H1 (cell line): ENCODE measurements around the gene CSPG5. TPM values are rescaled to one million over a fixed set of nuclear protein-coding genes. Genes with fewer than 3 reads are reported as not detected.

Experiments
- CTCF ChIA-PET: fragments of 300-600 bp; sonication (Branson Sonifier 250); formaldehyde crosslinking; loops from one replicate; lab custom pipeline; 2021; ENCODE audit not compliant: partially characterized antibody; lab: Charles Lee
- POLR2A ChIA-PET: fragments of 300-600 bp; sonication (Branson Sonifier 250); formaldehyde crosslinking; loops from one replicate; lab custom pipeline; 2021; ENCODE audit warnings: inconsistent platforms; ENCODE audit not compliant: partially characterized antibody; lab: Charles Lee
- DNase-seq, 2 experiments: peaks; one replicate each; pipeline versions ENCODE4 v3.0.0 to v3.0.0-alpha.2; 2010 to 2022; ENCODE audit warnings: low spot score in 2 of 2, low read depth in 1 of 2, mixed read lengths in 1 of 2
- FAIRE-seq: peaks from 2 replicates; lab custom pipeline; 2011; peaks lifted over from hg19 to GRCh38; lab: Jason Lieb, UNC
- H2AFZ ChIP-seq: 2 replicates; pipeline ENCODE4 v1.8.1; 2012; ENCODE audit warnings: low read length, inconsistent platforms
- H2AK5ac ChIP-seq: 2 replicates; pipeline ENCODE4 v1.6.1; 2013; ENCODE audit warnings: low read depth, low read length
- H2BK120ac ChIP-seq: replicated peaks from 2 replicates; pipeline ENCODE3; 2013; ENCODE audit warnings: low read depth, low read length, inconsistent platforms
- H2BK12ac ChIP-seq: 2 replicates; pipeline ENCODE4 v1.6.1; 2013; ENCODE audit warnings: low read depth, low read length
- H2BK15ac ChIP-seq: 2 replicates; pipeline ENCODE4 v1.6.1; 2013; ENCODE audit warnings: low read length
- H2BK20ac ChIP-seq: 2 replicates; pipeline ENCODE4 v1.6.1; 2013; ENCODE audit warnings: low read length
- H2BK5ac ChIP-seq: 2 replicates; pipeline ENCODE4 v1.6.1; 2013; ENCODE audit warnings: low read depth, low read length
- H3K14ac ChIP-seq: 2 replicates; pipeline ENCODE4 v1.6.1; 2013; ENCODE audit warnings: inconsistent platforms; ENCODE audit not compliant: insufficient read length
- H3K18ac ChIP-seq: 2 replicates; pipeline ENCODE4 v1.6.1; 2013; ENCODE audit warnings: low read length; ENCODE audit errors: extremely low read depth
- H3K23ac ChIP-seq: 2 replicates; pipeline ENCODE4 v1.6.1; 2013; ENCODE audit warnings: inconsistent platforms; ENCODE audit not compliant: insufficient read length
- H3K23me2 ChIP-seq: 2 replicates; pipeline ENCODE4 v1.6.1; 2013; ENCODE audit warnings: low read depth, low read length
- H3K27ac ChIP-seq: 2 replicates; pipeline ENCODE4 v1.6.1; 2011; ENCODE audit warnings: low read depth, low read length, inconsistent platforms
- H3K27me3 ChIP-seq, 4 experiments: replicated peaks in 1 of 4; 1 replicate in 1 of 4; 2 replicates in 3 of 4; pipeline versions ENCODE4 v1.6.1 to v1.8.1; 2011 to 2013; ENCODE audit warnings: low read length in 3 of 4, mild to moderate bottlenecking in 3 of 4, inconsistent platforms in 2 of 4, mixed read lengths in 2 of 4, moderate library complexity in 1 of 4; ENCODE audit not compliant: control insufficient read depth in 3 of 4, insufficient read depth in 3 of 4; ENCODE audit errors: extremely low read depth in 1 of 4
- H3K36me3 ChIP-seq, 4 experiments: 2 replicates each; pipeline versions ENCODE4 v1.6.1 to v1.8.1; 2011 to 2013; ENCODE audit warnings: mild to moderate bottlenecking in 4 of 4, low read length in 3 of 4, moderate library complexity in 2 of 4, control low read depth in 1 of 4, inconsistent platforms in 1 of 4; ENCODE audit not compliant: insufficient read depth in 4 of 4, control insufficient read depth in 2 of 4
- H3K4ac ChIP-seq: replicated peaks from 2 replicates; pipeline ENCODE3; 2013; ENCODE audit warnings: low read length, low read depth, mixed read lengths, inconsistent platforms; ENCODE audit not compliant: insufficient read length
- H3K4me1 ChIP-seq, 4 experiments: replicated peaks in 1 of 4; 1 replicate in 1 of 4; 2 replicates in 3 of 4; pipeline versions ENCODE4 v1.6.1 to v1.8.1; 2011 to 2013; ENCODE audit warnings: low read length in 3 of 4, inconsistent platforms in 2 of 4, mixed read lengths in 1 of 4; ENCODE audit not compliant: insufficient read depth in 4 of 4, control insufficient read depth in 3 of 4
- H3K4me2 ChIP-seq, 2 experiments: 2 replicates each; pipeline versions ENCODE4 v1.6.1 to v1.8.1; 2011 to 2013; ENCODE audit warnings: low read depth in 2 of 2, low read length in 2 of 2, control low read depth in 1 of 2, inconsistent platforms in 1 of 2, mild to moderate bottlenecking in 1 of 2; ENCODE audit not compliant: insufficient read depth in 1 of 2
- H3K4me3 ChIP-seq, 4 experiments: fragments of 200-600, 300-600 bp in 1 of 4; sonication (generic), shearing (Covaris generic), sonication (Bioruptor Twin) in 1 of 4; 2 replicates each; pipeline versions ENCODE4 v1.5.1 to v1.8.1; 2011 to 2016; ENCODE audit warnings: low read length in 4 of 4, low read depth in 3 of 4, control low read depth in 2 of 4, inconsistent platforms in 2 of 4, mild to moderate bottlenecking in 2 of 4, mixed read lengths in 1 of 4, moderate library complexity in 1 of 4; ENCODE audit not compliant: insufficient read depth in 2 of 4; ENCODE audit errors: extremely low read depth in 1 of 4
- H3K56ac ChIP-seq: replicated peaks from 2 replicates; pipeline ENCODE3; 2013; ENCODE audit warnings: low read depth, mild to moderate bottlenecking, mixed read lengths, low read length, inconsistent platforms; ENCODE audit not compliant: insufficient read length
- H3K79me1 ChIP-seq: 2 replicates; pipeline ENCODE4 v1.6.1; 2013; ENCODE audit warnings: low read depth, low read length, control low read depth
- H3K79me2 ChIP-seq, 2 experiments: 2 replicates each; pipeline versions ENCODE4 v1.6.1 to v1.8.1; 2012 to 2013; ENCODE audit warnings: low read length in 2 of 2, mild to moderate bottlenecking in 2 of 2, inconsistent platforms in 1 of 2; ENCODE audit not compliant: insufficient read depth in 2 of 2, control insufficient read depth in 1 of 2
- H3K9ac ChIP-seq, 4 experiments: replicated peaks in 1 of 4; 1 replicate in 1 of 4; 2 replicates in 3 of 4; pipeline versions ENCODE4 v1.6.1 to v1.8.1; 2011 to 2013; ENCODE audit warnings: low read depth in 3 of 4, low read length in 3 of 4, control low read depth in 2 of 4, mild to moderate bottlenecking in 2 of 4, moderate library complexity in 2 of 4, inconsistent platforms in 1 of 4; ENCODE audit errors: extremely low read depth in 1 of 4
- H3K9me3 ChIP-seq, 2 experiments: 2 replicates each; pipeline versions ENCODE4 v1.6.1 to v1.8.1; 2012 to 2013; ENCODE audit warnings: mild to moderate bottlenecking in 2 of 2, moderate library complexity in 2 of 2, control low read depth in 1 of 2, inconsistent platforms in 1 of 2, low read depth in 1 of 2, low read length in 1 of 2, mixed read lengths in 1 of 2; ENCODE audit not compliant: insufficient read depth in 2 of 2
- H4K20me1 ChIP-seq, 2 experiments: replicated peaks in 1 of 2; 2 replicates each; pipeline versions ENCODE3 to v1.8.1; 2011 to 2013; ENCODE audit warnings: inconsistent platforms in 2 of 2, low read length in 2 of 2, mild to moderate bottlenecking in 1 of 2; ENCODE audit not compliant: insufficient read depth in 2 of 2, control insufficient read depth in 1 of 2
- H4K5ac ChIP-seq: 2 replicates; pipeline ENCODE4 v1.6.1; 2013; ENCODE audit warnings: low read length, low read depth, mixed read lengths, inconsistent platforms; ENCODE audit not compliant: insufficient read length
- H4K8ac ChIP-seq: 2 replicates; pipeline ENCODE4 v1.8.0; 2013; ENCODE audit warnings: mild to moderate bottlenecking, moderate library complexity, low read length, inconsistent platforms; ENCODE audit not compliant: insufficient read depth; ENCODE audit errors: extremely low read depth
- H4K91ac ChIP-seq: replicated peaks from 2 replicates; pipeline ENCODE3; 2013; ENCODE audit warnings: low read length, mixed read lengths, inconsistent platforms; ENCODE audit not compliant: insufficient read length
- ATF3 ChIP-seq: IDR thresholded peaks from 2 replicates; pipeline ENCODE4 v1.6.1; 2011; ENCODE audit warnings: low read depth, mild to moderate bottlenecking, low read length; ENCODE audit not compliant: insufficient read depth
- BACH1 ChIP-seq: IDR thresholded peaks from 2 replicates; pipeline ENCODE4 v1.6.1; 2012; ENCODE audit warnings: low read length, improper control_type of control experiment
- CBX5 ChIP-seq: fragments of 300-800, 300-1000 bp; sonication (generic); IDR thresholded peaks from 2 replicates; pipeline ENCODE4 v1.7.1; 2016; ENCODE audit warnings: antibody characterized with exemption, low read length, low read depth
- CBX8 ChIP-seq: fragments of 300-800, 300-1000 bp; sonication (generic); IDR thresholded peaks from 2 replicates; pipeline ENCODE4 v1.7.1; 2016; ENCODE audit warnings: low read depth, low read length, borderline replicate concordance
- CREB1 ChIP-seq: IDR thresholded peaks from 2 replicates; pipeline ENCODE4 v1.6.1; 2012; ENCODE audit warnings: inconsistent platforms
- FOSL1 ChIP-seq: IDR thresholded peaks from 2 replicates; pipeline ENCODE4 v1.6.1; 2011; ENCODE audit warnings: mild to moderate bottlenecking, low read depth, low read length, moderate library complexity; ENCODE audit not compliant: insufficient read depth
- GTF2F1 ChIP-seq: IDR thresholded peaks from 2 replicates; pipeline ENCODE4 v1.6.1; 2012; ENCODE audit warnings: low read depth, low read length, improper control_type of control experiment, borderline replicate concordance
- KDM5A ChIP-seq: fragments of 200-600 bp; IDR thresholded peaks from 2 replicates; pipeline ENCODE4 v1.7.1; 2012; ENCODE audit warnings: mild to moderate bottlenecking, low read length, inconsistent platforms, mixed read lengths
- POLR2AphosphoS5 ChIP-seq: IDR thresholded peaks from 2 replicates; pipeline ENCODE4 v1.6.1; 2011; ENCODE audit warnings: low read depth, low read length
- RXRA ChIP-seq: IDR thresholded peaks from 2 replicates; pipeline ENCODE4 v1.6.1; 2011; ENCODE audit warnings: low read depth, mild to moderate bottlenecking, low read length, moderate library complexity; ENCODE audit not compliant: insufficient read depth
- SP2 ChIP-seq: IDR thresholded peaks from 2 replicates; pipeline ENCODE4 v1.6.1; 2012; ENCODE audit warnings: mild to moderate bottlenecking, low read length, inconsistent platforms
- SRF ChIP-seq: IDR thresholded peaks from 2 replicates; pipeline ENCODE4 v1.6.1; 2011; ENCODE audit warnings: mild to moderate bottlenecking, low read depth, low read length, moderate library complexity
- TAF7 ChIP-seq: optimal IDR thresholded peaks from 2 replicates; pipeline ENCODE3; 2011; ENCODE audit warnings: low read depth, mild to moderate bottlenecking, inconsistent platforms, low read length, moderate library complexity, borderline replicate concordance
- WGBS, 2 experiments: shearing (Covaris generic) in 1 of 2; methylation state at CpG; one replicate each; pipeline versions ENCODE4 v1.1.6 to v1.1.7; 2013 to 2015; ENCODE audit warnings: low lambda C conversion rate in 2 of 2, mixed read lengths in 2 of 2, inconsistent platforms in 1 of 2, low coverage in 1 of 2, missing lambda C conversion rate in 1 of 2; ENCODE audit not compliant: insufficient replicate concordance in 2 of 2, insufficient coverage in 1 of 2, insufficient read length in 1 of 2; ENCODE audit errors: extremely low coverage in 1 of 2, missing lambda C conversion rate in 1 of 2; 5-methylcytosine and 5-hydroxymethylcytosine counted together
- polyA plus RNA-seq, 7 experiments: library from polyadenylated mRNA; depleted of rRNA in 3 of 7; stranded (reverse) in 5 of 7; unstranded in 2 of 7; fragments of >200 nt in 5 of 7; fragments of 200-250 nt in 2 of 7; gene quantifications; 1 replicate in 5 of 7; 2 replicates in 1 of 7; 4 replicates in 1 of 7; pipeline versions ENCODE4 v1.2.1 to v1.2.3, GENCODE V29; 2011 to 2013; ENCODE audit warnings: missing spikeins in 2 of 7, mixed read lengths in 2 of 7
- total RNA-seq: library from RNA; stranded (reverse); fragmentation: NEBNext Ultra II Directional; extraction: Animal tissue kit (Norgen Biotek cat#: 25700); gene quantifications from 2 replicates; pipeline ENCODE4 v1.2.1, GENCODE V29; 2021

Gene CSPG5
- total and polyA plus RNA-seq, 2 of the 8 experiments (the other 6 are each of a cell fraction or from before 2014, with no cell fraction given), result 2.1 to 7.4 TPM

GRCh38 chr3:47568901-47569300 is 9.8 kb downstream of the CSPG5 start:
- WGBS, 2 experiments, result 89% methylated on average over 6 of the region's 6 CpGs; no CpG with 5 or more reads in 1 of the 2 experiments

More at GRCh38 chr3:47568901-47569300, 9.8 kb downstream of the CSPG5 start:
- H3K4me1 ChIP-seq, result peaks cover 0 to 3% (median 0%) of the 10 kb centered on the region in 4 experiments; a peak in 1 of 7 replicates
- H3K4me3 ChIP-seq, result no peak overlapping the region
- CTCF ChIA-PET, result interaction anchor here (0.6 to 1.5 kb wide), 4 partner anchors 11 to 150 kb away, joined by 3 to 4 read pairs (median 4); no protein-coding TSS in a partner anchor
- no peak overlapping the region for H3K18ac ChIP-seq
- H4K20me1 ChIP-seq, result no peaks in the 10 kb centered on the region
- H2BK15ac ChIP-seq, result no peak overlapping the region
- H2AK5ac ChIP-seq, result no peak overlapping the region
- no peaks in the 10 kb centered on the region for H3K23me2 ChIP-seq
- no peak overlapping the region for H4K91ac ChIP-seq
- no peak overlapping the region for H3K27ac ChIP-seq
- FAIRE-seq, result no peak
- H3K9ac ChIP-seq, result no peak overlapping the region
- no peaks in the 10 kb centered on the region for H3K79me1 ChIP-seq
- no peaks in the 10 kb centered on the region for H3K9me3 ChIP-seq
- H3K14ac ChIP-seq, result no peak overlapping the region
- POLR2A ChIA-PET, result interaction anchor here (0.6 kb wide), 1 partner anchor 112 kb away, joined by 3 read pairs; no protein-coding TSS in a partner anchor
- no peak overlapping the region for H2AFZ ChIP-seq
- no peak overlapping the region for H4K5ac ChIP-seq
- H3K79me2 ChIP-seq, result no peaks in the 10 kb centered on the region
- no peak overlapping the region for H2BK5ac ChIP-seq
- H2BK20ac ChIP-seq, result no peak overlapping the region
- no peaks in the 10 kb centered on the region; a peak in 1 of 7 replicates for H3K27me3 ChIP-seq
- H3K36me3 ChIP-seq, result no peaks in the 10 kb centered on the region
- TF ChIP-seq KDM5A (no peak), ATF3 (no peak), POLR2AphosphoS5 (no peak), RXRA (no peak), CREB1 (no peak), SP2 (no peak), CBX5 (no peak), GTF2F1 (no peak), SRF (no peak), BACH1 (no peak), TAF7 (no peak), CBX8 (no peak), FOSL1 (no peak)
- TF ChIP-seq, all 59 proteins: peak for 0
- Histone ChIP-seq H3K23ac (no peak overlapping the region), H3K56ac (no peak overlapping the region), H4K8ac (no peak overlapping the region), H2BK120ac (no peak overlapping the region), H3K4ac (no peak overlapping the region), H3K4me2 (no peak overlapping the region), H2BK12ac (no peak overlapping the region)
- DNase-seq, result no peak
